Measurements from ENCODE around the gene ZNF469.

DNA sequence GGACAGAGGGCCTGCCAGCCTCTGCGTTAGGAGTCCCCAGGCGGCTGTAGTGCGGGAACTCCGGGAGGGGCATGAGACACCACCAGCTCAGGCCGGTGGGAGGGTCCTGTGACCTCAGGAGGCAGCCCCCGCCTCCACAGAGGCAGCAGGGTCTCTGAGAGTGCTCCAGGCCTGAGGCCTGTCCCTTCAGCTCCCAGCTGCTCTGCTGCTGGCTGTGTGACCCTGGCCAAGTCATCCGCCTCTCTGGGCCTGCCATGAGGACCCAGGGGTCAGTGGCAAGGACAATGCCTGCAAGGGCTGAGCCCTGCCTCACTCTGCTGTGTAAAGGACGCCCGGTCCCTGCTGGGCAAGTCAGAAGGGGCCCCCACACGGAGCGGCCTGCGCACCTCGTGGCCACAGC lies 43.3 kb downstream of the ZNF469 start:
- TF ChIP-seq POLR2A (IDR thresholded peaks at IDR 0.05) (no peak), CTCF (IDR thresholded peaks at IDR 0.05) (no peak)

Measured in testis (tissue), 2 donors.